T1000 (cell line): ENCODE results near the gene KDM4C.

Experiments used
- DNase-seq: peaks from one replicate; lab custom pipeline; 2025; ENCODE audit warnings: mixed read lengths; lab: John Stamatoyannopoulos, UW

Gene KDM4C

GRCh38 chr9:7143645-7144200 lies 385.9 kb downstream of the KDM4C start:
- DNase-seq = no peak

- DNase-seq = no peak
Observed at GRCh38 chr9:7144265-7145046, 386.7 kb downstream of the KDM4C start.

- no peak for DNase-seq
Observed at GRCh38 chr9:7145361-7146069, 387.7 kb downstream of the KDM4C start.

- DNase-seq = no peak
Observed at GRCh38 chr9:7146582-7146981, 388.8 kb downstream of the KDM4C start.

- DNase-seq = no peak
Observed at GRCh38 chr9:7147121-7148090, 389.6 kb downstream of the KDM4C start.

GRCh38 chr9:7148243-7148765 lies 390.5 kb downstream of the KDM4C start:
- DNase-seq = no peak

GRCh38 chr9:7149258-7149657 lies 391.5 kb downstream of the KDM4C start:
- DNase-seq = no peak

- DNase-seq = no peak
Observed at GRCh38 chr9:7150153-7150890, 392.5 kb downstream of the KDM4C start.

GRCh38 chr9:7153134-7153533 lies 395.4 kb downstream of the KDM4C start:
- DNase-seq = no peak

- DNase-seq = no peak
Observed at GRCh38 chr9:7153566-7153965, 395.8 kb downstream of the KDM4C start.

- no peak for DNase-seq
Observed at GRCh38 chr9:7154003-7154619, 396.3 kb downstream of the KDM4C start.

GRCh38 chr9:7154650-7155049 lies 396.9 kb downstream of the KDM4C start:
- no peak for DNase-seq

- DNase-seq = no peak
Observed at GRCh38 chr9:7161469-7161868, 403.7 kb downstream of the KDM4C start.

- no peak for DNase-seq
Observed at GRCh38 chr9:7163932-7164331, 406.2 kb downstream of the KDM4C start.

- DNase-seq = no peak
Observed at GRCh38 chr9:7164440-7165330, 406.9 kb downstream of the KDM4C start.

- DNase-seq = no peak
Observed at GRCh38 chr9:7165331-7165975, 407.7 kb downstream of the KDM4C start.

- no peak for DNase-seq
Observed at GRCh38 chr9:7166074-7166473, 408.3 kb downstream of the KDM4C start.

- no peak for DNase-seq
Observed at GRCh38 chr9:7169717-7170389, 412.1 kb downstream of the KDM4C start.
